GM11168 (cell line): ENCODE results near the gene POLR3K.

Experiments
- in situ Hi-C: fragments of 300-500 bp; cut with MboI; formaldehyde crosslinking; loops from one replicate; pipeline ENCODE4 v1.12.0; 2022; ENCODE audit warnings: low sequenced_read_pairs; ENCODE audit not compliant: unreplicated experiment

Gene POLR3K

GRCh38 chr16:53346-54236, at the start of gene POLR3K, which contains the start of gene SNRNP25:
POLR3K (minus strand) TSS chr16:53608; CDS start chr16:53586, 22 bp downstream.
SNRNP25 (plus strand) TSS chr16:53828; CDS start chr16:54017, 189 bp downstream.
- in situ Hi-C loops: no loop called here

- in situ Hi-C loops: no loop called here
These were observed 48.9 kb upstream of the POLR3K start for GRCh38 chr16:102060-102855.

GRCh38 chr16:101586-101985, 48.2 kb upstream of the POLR3K start:
- in situ Hi-C loops: no loop called here

- in situ Hi-C loops: no loop called here
These were observed 47.6 kb upstream of the POLR3K start for GRCh38 chr16:100989-101388.

- in situ Hi-C loops: no loop called here
These were observed 44.4 kb upstream of the POLR3K start for GRCh38 chr16:97822-98221.

GRCh38 chr16:96935-97381, 43.5 kb upstream of the POLR3K start:
- in situ Hi-C loops: no loop called here

GRCh38 chr16:94918-95265, 41.5 kb upstream of the POLR3K start:
- in situ Hi-C loops: no loop called here

GRCh38 chr16:92431-93339, 39.3 kb upstream of the POLR3K start:
- in situ Hi-C loops: no loop called here

- in situ Hi-C loops: no loop called here
These were observed 38.1 kb upstream of the POLR3K start for GRCh38 chr16:91484-91883.

GRCh38 chr16:89391-90302, 36.2 kb upstream of the POLR3K start:
- in situ Hi-C loops: no loop called here

- in situ Hi-C loops: no loop called here
These were observed 35.2 kb upstream of the POLR3K start for GRCh38 chr16:88613-89012.

GRCh38 chr16:86483-86952, 33.1 kb upstream of the POLR3K start:
- in situ Hi-C loops: no loop called here

GRCh38 chr16:85865-86264, 32.5 kb upstream of the POLR3K start:
- in situ Hi-C loops: no loop called here

- in situ Hi-C loops: no loop called here
These were observed 32.0 kb upstream of the POLR3K start for GRCh38 chr16:85407-85782.

- in situ Hi-C loops: no loop called here
These were observed 31.5 kb upstream of the POLR3K start for GRCh38 chr16:84718-85406.

GRCh38 chr16:83781-84615, 30.6 kb upstream of the POLR3K start:
- in situ Hi-C loops: no loop called here

GRCh38 chr16:83060-83603, 29.7 kb upstream of the POLR3K start:
- in situ Hi-C loops: no loop called here
